ENCODE data around the gene DGKH.

DGKH gene

DNA sequence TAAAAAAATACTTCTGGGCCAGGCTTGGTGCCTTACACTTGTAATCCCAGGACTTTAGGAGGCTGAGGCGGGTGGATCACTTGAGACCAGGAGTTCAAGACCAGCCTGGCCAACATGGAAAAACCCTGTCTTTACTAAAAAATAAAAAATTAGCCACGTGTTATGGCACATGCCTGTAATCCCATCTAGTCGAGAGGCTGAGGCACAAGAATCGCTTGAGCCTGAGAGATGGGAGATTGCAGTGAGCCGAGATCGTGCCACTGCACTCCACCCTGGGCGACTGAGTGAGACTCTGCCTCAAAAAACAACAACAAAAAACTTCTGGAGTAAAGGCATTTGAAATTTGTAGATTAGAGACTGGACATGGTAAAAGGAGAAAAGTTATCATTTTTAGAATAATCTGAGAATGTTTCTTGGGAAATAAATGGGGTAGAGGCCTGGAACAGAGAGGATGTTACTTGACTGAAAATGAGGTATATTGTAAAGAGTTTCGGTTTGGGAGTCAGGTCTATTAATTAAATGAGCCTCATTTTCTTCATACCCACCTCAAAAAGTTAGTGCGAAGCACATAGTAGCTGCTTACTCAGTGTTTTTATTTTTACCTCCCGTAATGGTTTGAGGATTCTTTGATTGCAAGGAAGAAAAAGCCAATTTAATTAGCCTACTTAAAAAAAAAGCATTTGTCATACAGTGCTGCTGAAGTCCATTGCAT is 226.1 kb downstream of the DGKH start:
- DNase-seq (ENCODE audit: insufficient read length, low spot score) (no peak), FAIRE-seq (no peak)
- no peak for TF ChIP-seq PAX5 (IDR thresholded peaks at IDR 0.05; ENCODE audit: insufficient read depth, low read length, severe bottlenecking)
- no peak for TF ChIP-seq SPI1 (IDR thresholded peaks at IDR 0.05; ENCODE audit: low read depth, low read length)
- no peak for TF ChIP-seq POLR2AphosphoS5 (IDR thresholded peaks at IDR 0.05; ENCODE audit: low read depth, low read length)
- TF ChIP-seq POLR2A (IDR thresholded peaks at IDR 0.05; ENCODE audit: low read depth, low read length): no peak; the same call in 1 of the 2 replicates
- no peak for TF ChIP-seq TAF1 (IDR thresholded peaks at IDR 0.05; ENCODE audit: low read depth, low read length)
- TF ChIP-seq POU2F2 (IDR thresholded peaks at IDR 0.05; ENCODE audit: low read depth, low read length): no peak

DNA sequence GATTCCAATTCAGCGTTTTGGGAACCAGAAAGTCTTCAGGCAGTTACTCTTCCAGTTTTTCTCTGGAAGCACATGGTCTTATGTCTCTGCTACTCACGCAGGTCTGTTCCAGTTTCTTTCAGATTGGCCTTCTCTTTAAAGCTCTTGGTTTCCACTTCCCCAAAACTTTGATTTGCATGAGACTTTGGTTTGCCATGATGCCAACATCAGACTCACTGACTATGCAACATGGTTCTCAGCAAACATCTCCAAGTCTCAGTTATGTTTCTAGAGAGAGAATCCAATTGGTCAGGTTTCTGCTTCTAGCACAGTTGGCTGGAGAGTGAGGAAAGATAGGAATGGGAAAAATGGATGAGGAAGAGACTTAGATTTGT is 226.6 kb downstream of the DGKH start:
- TF ChIP-seq POLR2AphosphoS5 (IDR thresholded peaks at IDR 0.05; ENCODE audit: low read depth, low read length): peak; percentile 84
- TF ChIP-seq PAX5 (IDR thresholded peaks at IDR 0.05; ENCODE audit: insufficient read depth, low read length, severe bottlenecking): no peak
- TF ChIP-seq POU2F2 (IDR thresholded peaks at IDR 0.05; ENCODE audit: low read depth, low read length): peak; percentile 92
- peak; percentile 80 for TF ChIP-seq POLR2A (IDR thresholded peaks at IDR 0.05; ENCODE audit: low read depth, low read length)
- no peak for TF ChIP-seq TAF1 (IDR thresholded peaks at IDR 0.05; ENCODE audit: low read depth, low read length)
- peak; percentile 98 for TF ChIP-seq SPI1 (IDR thresholded peaks at IDR 0.05; ENCODE audit: low read depth, low read length)
- peak; percentile 90 for FAIRE-seq
- DNase-seq (ENCODE audit: insufficient read length, low spot score): no peak

DNA sequence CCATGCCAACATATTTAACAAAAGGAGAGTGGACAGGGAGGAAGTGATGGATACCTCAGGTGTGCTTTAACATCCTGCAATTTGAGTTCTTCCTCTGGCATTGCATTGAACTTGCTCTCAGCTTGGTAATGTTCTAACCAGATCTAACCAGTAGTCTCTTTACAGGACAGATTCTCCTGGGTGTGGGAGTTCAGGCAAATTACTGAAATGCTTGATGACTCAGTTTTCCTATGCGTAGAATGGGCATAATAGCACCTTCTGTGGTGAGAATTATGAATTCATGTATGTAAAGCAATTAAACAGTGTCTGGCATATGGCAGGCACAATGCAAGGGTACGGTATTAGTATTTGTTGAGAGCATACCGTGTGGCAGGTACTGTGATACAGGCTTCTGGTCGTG is 227.1 kb downstream of the DGKH start:
- no peak for FAIRE-seq

DNA sequence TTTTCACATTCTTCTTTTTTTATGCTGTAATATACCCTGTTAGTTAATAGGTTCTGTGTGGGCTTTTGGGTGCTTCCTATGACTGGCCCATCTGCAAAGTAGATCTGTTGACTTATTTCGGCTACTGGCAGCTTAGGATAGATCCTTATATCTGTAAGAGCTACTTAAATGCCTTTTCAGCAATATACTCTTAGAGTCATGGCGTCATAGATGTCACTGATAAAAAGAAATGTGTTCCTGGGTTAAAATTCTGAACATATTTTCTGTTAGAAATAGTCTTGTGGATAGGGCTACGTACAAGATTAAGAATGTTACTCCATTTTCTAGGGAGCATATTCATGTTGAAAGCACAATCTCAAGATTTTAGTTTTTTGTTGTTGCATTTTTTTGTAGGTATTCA is 228.2 kb downstream of the DGKH start:
- no peak for DNase-seq (ENCODE audit: insufficient read length, low spot score)
- TF ChIP-seq POU2F2 (IDR thresholded peaks at IDR 0.05; ENCODE audit: low read depth, low read length) (no peak), TAF1 (IDR thresholded peaks at IDR 0.05; ENCODE audit: low read depth, low read length) (no peak), SPI1 (IDR thresholded peaks at IDR 0.05; ENCODE audit: low read depth, low read length) (no peak), POLR2AphosphoS5 (IDR thresholded peaks at IDR 0.05; ENCODE audit: low read depth, low read length) (no peak), POLR2A (IDR thresholded peaks at IDR 0.05; ENCODE audit: low read depth, low read length) (no peak), PAX5 (IDR thresholded peaks at IDR 0.05; ENCODE audit: insufficient read depth, low read length, severe bottlenecking) (no peak)
- peak; percentile 23 for FAIRE-seq

More for the DNA sequence above, 227.1 kb downstream of the DGKH start:
- TF ChIP-seq SPI1 (IDR thresholded peaks at IDR 0.05; ENCODE audit: low read depth, low read length) (no peak), POLR2AphosphoS5 (IDR thresholded peaks at IDR 0.05; ENCODE audit: low read depth, low read length) (no peak; the same call in 1 of the 2 replicates), POU2F2 (IDR thresholded peaks at IDR 0.05; ENCODE audit: low read depth, low read length) (no peak), PAX5 (IDR thresholded peaks at IDR 0.05; ENCODE audit: insufficient read depth, low read length, severe bottlenecking) (no peak), TAF1 (IDR thresholded peaks at IDR 0.05; ENCODE audit: low read depth, low read length) (no peak), POLR2A (IDR thresholded peaks at IDR 0.05; ENCODE audit: low read depth, low read length) (no peak)
- DNase-seq (ENCODE audit: insufficient read length, low spot score): no peak

DNA sequence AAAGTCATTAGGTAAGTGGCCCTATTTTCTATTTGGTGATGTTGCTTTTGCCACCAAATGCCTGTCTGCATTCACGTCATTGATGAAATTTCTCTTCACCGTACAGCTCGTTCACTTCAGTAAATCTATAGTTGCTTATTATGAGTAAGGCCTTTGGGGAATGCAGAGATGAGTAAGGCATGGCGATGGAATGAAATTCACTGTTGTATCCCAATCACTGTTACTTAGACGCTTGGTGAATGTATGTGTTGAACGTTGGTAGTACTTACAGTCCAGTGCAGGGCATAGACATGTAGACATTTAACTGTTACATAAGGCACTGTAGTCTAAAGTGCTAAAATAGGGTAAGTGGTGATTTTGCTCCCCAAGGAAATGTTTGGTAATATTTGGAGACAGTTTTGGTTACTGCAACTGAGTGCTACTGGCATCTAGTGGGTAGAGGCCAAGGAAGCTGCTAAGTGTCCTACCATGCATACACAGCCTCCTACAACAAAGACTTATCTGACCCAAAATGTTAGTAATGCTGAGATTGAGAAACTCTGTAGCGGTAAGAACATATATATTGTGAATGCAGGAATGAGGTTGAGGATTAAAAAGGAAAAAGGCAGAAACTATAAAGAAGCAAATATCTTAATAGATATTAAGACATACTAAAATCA is 229.3 kb downstream of the DGKH start:
- no peak for TF ChIP-seq SPI1 (IDR thresholded peaks at IDR 0.05; ENCODE audit: low read depth, low read length)
- TF ChIP-seq POLR2AphosphoS5 (IDR thresholded peaks at IDR 0.05; ENCODE audit: low read depth, low read length): no peak
- no peak for TF ChIP-seq POU2F2 (IDR thresholded peaks at IDR 0.05; ENCODE audit: low read depth, low read length)
- no peak for TF ChIP-seq PAX5 (IDR thresholded peaks at IDR 0.05; ENCODE audit: insufficient read depth, low read length, severe bottlenecking)
- no peak for TF ChIP-seq POLR2A (IDR thresholded peaks at IDR 0.05; ENCODE audit: low read depth, low read length)
- TF ChIP-seq TAF1 (IDR thresholded peaks at IDR 0.05; ENCODE audit: low read depth, low read length): no peak
- FAIRE-seq (peak; percentile 81), DNase-seq (ENCODE audit: insufficient read length, low spot score) (no peak)

DNA sequence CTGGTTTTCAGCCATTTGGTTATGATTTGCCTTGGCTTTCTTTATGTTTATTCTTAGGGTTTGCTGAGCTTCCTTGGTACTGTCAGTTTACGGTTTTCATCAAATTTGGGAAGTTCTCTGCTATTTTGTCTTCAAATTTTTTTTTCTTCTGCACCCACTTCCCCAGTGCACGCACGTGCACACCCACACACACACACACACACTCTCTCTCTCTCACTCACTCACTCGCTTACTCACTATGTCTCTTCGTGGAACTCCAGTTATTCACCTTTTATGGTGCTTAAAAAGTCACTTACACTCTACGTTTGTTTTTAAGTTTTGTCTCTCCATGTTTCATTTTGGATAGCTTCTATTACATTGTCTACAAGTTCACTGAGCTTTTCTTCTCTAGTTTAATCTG is 230.6 kb downstream of the DGKH start:
- DNase-seq (ENCODE audit: insufficient read length, low spot score): no peak
- TF ChIP-seq POU2F2 (IDR thresholded peaks at IDR 0.05; ENCODE audit: low read depth, low read length): no peak
- TF ChIP-seq POLR2AphosphoS5 (IDR thresholded peaks at IDR 0.05; ENCODE audit: low read depth, low read length): no peak
- peak; percentile 43; the same call in 1 of the 2 replicates for TF ChIP-seq SPI1 (IDR thresholded peaks at IDR 0.05; ENCODE audit: low read depth, low read length)
- no peak for TF ChIP-seq TAF1 (IDR thresholded peaks at IDR 0.05; ENCODE audit: low read depth, low read length)
- TF ChIP-seq POLR2A (IDR thresholded peaks at IDR 0.05; ENCODE audit: low read depth, low read length): no peak
- no peak for TF ChIP-seq PAX5 (IDR thresholded peaks at IDR 0.05; ENCODE audit: insufficient read depth, low read length, severe bottlenecking)
- FAIRE-seq: peak; percentile 82

DNA sequence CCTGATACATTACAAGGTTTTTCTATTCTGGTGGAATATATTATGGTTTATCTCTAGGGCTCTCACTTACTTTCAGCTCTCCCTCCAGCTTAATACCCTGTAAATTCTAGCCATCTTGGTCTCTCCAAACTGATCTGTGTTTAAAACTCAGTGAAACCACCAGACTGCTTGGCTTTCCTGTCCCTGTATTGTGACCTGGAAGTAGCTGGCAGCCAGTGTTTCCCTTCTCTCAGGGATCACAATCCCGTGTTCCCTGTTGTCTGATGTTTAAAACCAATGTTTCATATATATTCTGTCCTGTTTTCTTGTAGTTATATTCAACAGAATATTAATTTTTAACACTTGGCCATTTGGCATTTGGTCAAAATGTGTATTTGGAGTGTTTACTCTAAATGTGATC is 231.5 kb downstream of the DGKH start:
- no peak for DNase-seq (ENCODE audit: insufficient read length, low spot score)
- no peak for FAIRE-seq
- TF ChIP-seq PAX5 (IDR thresholded peaks at IDR 0.05; ENCODE audit: insufficient read depth, low read length, severe bottlenecking) (no peak), POLR2AphosphoS5 (IDR thresholded peaks at IDR 0.05; ENCODE audit: low read depth, low read length) (no peak), POLR2A (IDR thresholded peaks at IDR 0.05; ENCODE audit: low read depth, low read length) (no peak), TAF1 (IDR thresholded peaks at IDR 0.05; ENCODE audit: low read depth, low read length) (no peak), POU2F2 (IDR thresholded peaks at IDR 0.05; ENCODE audit: low read depth, low read length) (no peak), SPI1 (IDR thresholded peaks at IDR 0.05; ENCODE audit: low read depth, low read length) (no peak)

DNA sequence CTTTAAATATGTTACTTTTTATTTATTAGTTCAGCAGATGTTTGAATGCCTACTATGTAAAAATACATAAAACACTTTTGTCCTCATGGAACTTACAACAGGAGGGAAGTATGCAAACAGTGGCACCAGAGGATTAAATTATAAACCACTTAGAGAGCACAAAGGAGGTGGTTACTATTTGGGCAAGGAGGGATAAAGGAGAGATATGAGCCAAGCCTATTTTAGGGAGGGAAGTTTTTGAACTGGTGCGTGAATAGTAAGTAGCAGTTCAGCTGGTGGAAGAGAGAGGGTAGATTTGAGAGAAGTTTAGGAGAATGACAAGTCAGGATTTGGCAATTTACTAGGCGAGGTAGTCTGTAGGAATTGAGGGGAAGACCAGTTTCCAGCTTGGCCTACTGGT is 232.1 kb downstream of the DGKH start:
- TF ChIP-seq PAX5 (IDR thresholded peaks at IDR 0.05; ENCODE audit: insufficient read depth, low read length, severe bottlenecking) (no peak), TAF1 (IDR thresholded peaks at IDR 0.05; ENCODE audit: low read depth, low read length) (no peak), POLR2A (IDR thresholded peaks at IDR 0.05; ENCODE audit: low read depth, low read length) (no peak), SPI1 (IDR thresholded peaks at IDR 0.05; ENCODE audit: low read depth, low read length) (no peak), POU2F2 (IDR thresholded peaks at IDR 0.05; ENCODE audit: low read depth, low read length) (no peak), POLR2AphosphoS5 (IDR thresholded peaks at IDR 0.05; ENCODE audit: low read depth, low read length) (no peak)
- FAIRE-seq: no peak
- no peak for DNase-seq (ENCODE audit: insufficient read length, low spot score)

GRCh38 chr13:42283574-42283973 is 235.1 kb downstream of the DGKH start:
- DNase-seq (ENCODE audit: insufficient read length, low spot score): no peak
- no peak for TF ChIP-seq PAX5 (IDR thresholded peaks at IDR 0.05; ENCODE audit: insufficient read depth, low read length, severe bottlenecking)
- no peak for TF ChIP-seq TAF1 (IDR thresholded peaks at IDR 0.05; ENCODE audit: low read depth, low read length)
- no peak for TF ChIP-seq SPI1 (IDR thresholded peaks at IDR 0.05; ENCODE audit: low read depth, low read length)
- TF ChIP-seq POLR2AphosphoS5 (IDR thresholded peaks at IDR 0.05; ENCODE audit: low read depth, low read length): no peak
- no peak for TF ChIP-seq POLR2A (IDR thresholded peaks at IDR 0.05; ENCODE audit: low read depth, low read length)
- no peak for TF ChIP-seq POU2F2 (IDR thresholded peaks at IDR 0.05; ENCODE audit: low read depth, low read length)

More at GRCh38 chr13:42283574-42283973, 235.1 kb downstream of the DGKH start:
- FAIRE-seq: peak; percentile 57
